ENCODE measurements around the gene CHTOP.

GRCh38 chr1:153587314-153587713 lies 46.6 kb upstream of the CHTOP start:
- TF ChIP-seq CTCF (IDR thresholded peaks at IDR 0.05; ENCODE audit: low read depth, low read length, poor library complexity, severe bottlenecking) (no peak), EZH2phosphoT487 (IDR thresholded peaks at IDR 0.05; ENCODE audit: borderline replicate concordance, low read length) (no peak)

All from DOHH2 (cell line).